ENCODE results near the gene TNFRSF4.

Gene TNFRSF4

GRCh38 chr1:1236945-1237873, 23.3 kb upstream of the TNFRSF4 start:
- TF ChIP-seq, protein P1, sequence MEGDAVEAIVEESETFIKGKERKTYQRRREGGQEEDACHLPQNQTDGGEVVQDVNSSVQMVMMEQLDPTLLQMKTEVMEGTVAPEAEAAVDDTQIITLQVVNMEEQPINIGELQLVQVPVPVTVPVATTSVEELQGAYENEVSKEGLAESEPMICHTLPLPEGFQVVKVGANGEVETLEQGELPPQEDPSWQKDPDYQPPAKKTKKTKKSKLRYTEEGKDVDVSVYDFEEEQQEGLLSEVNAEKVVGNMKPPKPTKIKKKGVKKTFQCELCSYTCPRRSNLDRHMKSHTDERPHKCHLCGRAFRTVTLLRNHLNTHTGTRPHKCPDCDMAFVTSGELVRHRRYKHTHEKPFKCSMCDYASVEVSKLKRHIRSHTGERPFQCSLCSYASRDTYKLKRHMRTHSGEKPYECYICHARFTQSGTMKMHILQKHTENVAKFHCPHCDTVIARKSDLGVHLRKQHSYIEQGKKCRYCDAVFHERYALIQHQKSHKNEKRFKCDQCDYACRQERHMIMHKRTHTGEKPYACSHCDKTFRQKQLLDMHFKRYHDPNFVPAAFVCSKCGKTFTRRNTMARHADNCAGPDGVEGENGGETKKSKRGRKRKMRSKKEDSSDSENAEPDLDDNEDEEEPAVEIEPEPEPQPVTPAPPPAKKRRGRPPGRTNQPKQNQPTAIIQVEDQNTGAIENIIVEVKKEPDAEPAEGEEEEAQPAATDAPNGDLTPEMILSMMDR (IDR thresholded peaks at IDR 0.05; ENCODE audit: low read depth, low read length): no peak
- no peak overlapping the region for H3K4me3 ChIP-seq (replicated peaks in 1 of 2; ENCODE audit: low read depth in 2 of 2, low read length in 2 of 2)
- DNase-seq (ENCODE audit: low read depth in 2 of 2): no peak

DNA sequence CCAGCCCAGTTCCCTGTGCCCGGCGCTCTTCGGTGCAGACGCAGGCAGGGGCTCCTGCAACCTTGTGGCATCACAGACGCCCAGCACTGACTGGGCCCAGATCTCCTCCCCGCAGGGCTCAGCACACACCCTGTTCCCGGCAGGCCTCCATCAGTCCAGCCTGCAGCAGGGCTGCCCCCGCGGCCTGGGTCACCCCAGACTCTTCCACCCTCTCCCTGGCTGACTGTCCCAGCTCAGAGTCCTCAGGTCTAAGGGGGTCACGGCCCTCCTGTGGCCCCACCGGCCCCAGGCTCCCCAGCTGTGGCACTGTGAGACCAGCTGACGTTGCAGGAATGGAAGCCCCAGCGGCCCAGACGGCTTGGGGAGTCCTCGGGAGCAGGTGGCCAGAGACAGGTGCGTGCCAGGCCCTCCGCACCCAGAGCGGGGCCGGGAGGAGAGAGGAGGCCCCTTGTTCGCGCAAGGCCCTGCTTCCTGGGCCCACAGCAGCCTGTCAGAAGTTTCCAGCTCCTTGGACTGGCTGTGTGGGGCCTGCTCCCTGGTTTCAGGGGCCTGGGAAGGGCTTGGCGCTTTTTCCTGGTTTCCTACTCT, 22.3 kb upstream of the TNFRSF4 start:
- TF ChIP-seq, protein P1 (IDR thresholded peaks at IDR 0.05; ENCODE audit: low read depth, low read length): no peak
- no peak overlapping the region for H3K4me3 ChIP-seq (replicated peaks in 1 of 2; ENCODE audit: low read depth in 2 of 2, low read length in 2 of 2)
- no peak for DNase-seq (ENCODE audit: low read depth in 2 of 2)

- DNase-seq (ENCODE audit: low read depth in 2 of 2): no peak
- H3K4me3 ChIP-seq (replicated peaks in 1 of 2; ENCODE audit: low read depth in 2 of 2, low read length in 2 of 2): no peak overlapping the region
- TF ChIP-seq, protein P1 (IDR thresholded peaks at IDR 0.05; ENCODE audit: low read depth, low read length): no peak
These were observed 21.2 kb upstream of the TNFRSF4 start for GRCh38 chr1:1235016-1235744.

DNA sequence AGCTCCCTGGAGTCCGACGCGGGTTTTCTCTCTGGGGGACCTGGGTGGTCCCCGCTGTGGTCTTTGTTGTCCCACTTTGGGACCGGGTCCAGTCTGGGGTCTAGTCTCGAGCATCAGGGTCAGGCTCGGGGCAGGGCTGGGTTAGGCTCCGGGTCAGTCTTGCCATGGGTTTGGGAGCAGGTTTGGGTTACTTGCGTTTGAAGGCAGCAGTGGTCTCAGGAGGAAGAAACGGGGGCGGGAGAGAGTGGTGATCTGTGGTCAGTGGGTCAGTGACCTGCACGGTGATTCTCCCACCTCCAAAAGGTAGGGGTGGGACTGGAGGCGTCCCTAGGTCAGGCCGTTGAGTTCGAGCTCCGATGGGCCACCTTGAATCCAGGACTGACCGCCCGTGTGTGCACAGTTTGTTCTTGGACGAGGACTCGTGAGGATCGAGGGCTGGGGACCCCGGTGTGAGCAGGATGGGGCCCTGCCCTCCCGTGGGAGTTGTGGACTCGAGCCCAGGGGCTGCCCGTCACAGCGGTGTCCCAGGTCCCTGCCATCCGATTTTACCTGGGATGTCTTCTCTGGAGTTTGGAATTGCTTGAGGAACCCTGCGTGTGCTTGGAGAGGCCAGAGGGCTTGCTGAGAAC, 20.3 kb upstream of the TNFRSF4 start:
- TF ChIP-seq, protein P1 (IDR thresholded peaks at IDR 0.05; ENCODE audit: low read depth, low read length): no peak
- no peak overlapping the region for H3K4me3 ChIP-seq (replicated peaks in 1 of 2; ENCODE audit: low read depth in 2 of 2, low read length in 2 of 2)
- DNase-seq (ENCODE audit: low read depth in 2 of 2): no peak

GRCh38 chr1:1233567-1233892, 19.6 kb upstream of the TNFRSF4 start:
- DNase-seq (ENCODE audit: low read depth in 2 of 2): no peak
- TF ChIP-seq, protein P1 (IDR thresholded peaks at IDR 0.05; ENCODE audit: low read depth, low read length): no peak
- H3K4me3 ChIP-seq (replicated peaks in 1 of 2; ENCODE audit: low read depth in 2 of 2, low read length in 2 of 2): no peak overlapping the region

- TF ChIP-seq, protein P1 (IDR thresholded peaks at IDR 0.05; ENCODE audit: low read depth, low read length): no peak
- DNase-seq (ENCODE audit: low read depth in 2 of 2): no peak
- peak overlapping the region in 1 of 2 donors; percentile 41 for H3K4me3 ChIP-seq (replicated peaks in 1 of 2; ENCODE audit: low read depth in 2 of 2, low read length in 2 of 2)
These were observed 19.0 kb upstream of the TNFRSF4 start for GRCh38 chr1:1232796-1233566.

Measured in cardiac fibroblast (primary cell).